Sigmoid colon (tissue), 7 donors: Measurements from ENCODE around the gene A3GALT2. TPM values are rescaled to one million over a fixed set of nuclear protein-coding genes. Genes with fewer than 3 reads are reported as not detected.

ENCODE experiments used
- DNase-seq: peaks from one replicate; pipeline ENCODE4 v3.0.0-alpha.2; 2019
- H3K27ac ChIP-seq, 4 donors: fragments of 200-600 bp; sonication (generic); one replicate each; pipeline ENCODE4 v1.5.1; 2016 to 2019; ENCODE audit warnings: mild to moderate bottlenecking in 1 of 4
- H3K27me3 ChIP-seq, 3 donors: fragments of 200-600 bp; sonication (generic); one replicate each; pipeline ENCODE4 v1.5.1; 2019; ENCODE audit warnings: mild to moderate bottlenecking in 1 of 3
- H3K36me3 ChIP-seq, 4 donors: fragments of 200-600 bp; sonication (generic); one replicate each; pipeline ENCODE4 v1.5.1; 2016 to 2019
- H3K4me1 ChIP-seq, 4 donors: fragments of 200-600 bp; sonication (generic); one replicate each; pipeline ENCODE4 v1.5.1; 2017 to 2019
- H3K4me3 ChIP-seq, 4 donors: fragments of 200-600 bp; sonication (generic); one replicate each; pipeline ENCODE4 v1.5.1; 2017 to 2019; ENCODE audit warnings: mild to moderate bottlenecking in 2 of 4, moderate library complexity in 1 of 4
- H3K9me3 ChIP-seq, 4 donors: fragments of 200-600 bp in 3 of 4; sonication (generic) in 3 of 4; one replicate each; pipeline versions ENCODE4 v1.5.1 to v1.6.1; 2013 to 2019
- EP300 ChIP-seq, 4 donors: sonication (generic); formaldehyde crosslinking; IDR thresholded peaks; one replicate each; pipeline ENCODE4 v1.6.1; 2017; ENCODE audit warnings: antibody characterized with exemption in 4 of 4
- POLR2A ChIP-seq, 2 donors: fragments of 450-650 bp; IDR thresholded peaks; one replicate each; pipeline ENCODE4 v1.6.1; 2016; ENCODE audit warnings: antibody characterized with exemption in 2 of 2, mild to moderate bottlenecking in 2 of 2, moderate library complexity in 2 of 2
- POLR2AphosphoS5 ChIP-seq, 4 donors: sonication (generic); formaldehyde crosslinking; IDR thresholded peaks; one replicate each; pipeline ENCODE4 v1.6.1; 2017; ENCODE audit warnings: antibody characterized with exemption in 4 of 4
- WGBS, 2 donors: extraction: QIAGEN DNeasy Blood & Tissue Kit; methylation state at CpG; one replicate each; pipeline ENCODE4 v1.1.7; 2013; 5-methylcytosine and 5-hydroxymethylcytosine counted together
- intact Hi-C: fragments of 100-400 bp; cut with DNase I; formaldehyde crosslinking; loops from one replicate; pipeline ENCODE4 v1.15.1; 2023
- polyA plus RNA-seq, 3 donors: library from polyadenylated mRNA; stranded (reverse); fragments of 200-250 nt; gene quantifications; one replicate each; pipeline ENCODE4 v1.2.3, GENCODE V29; 2013
- total RNA-seq, 4 donors: library from RNA; depleted of rRNA; stranded (reverse); fragments of >200 nt; gene quantifications; one replicate each; pipeline ENCODE4 v1.1.0, GENCODE V29; 2016
- TF ChIP-seq, protein P1 (sequence below), 4 experiments: fragments of 450-650 bp in 3 of 4; fragments of 200-600 bp in 1 of 4; IDR thresholded peaks; one replicate each; pipeline ENCODE4 v1.5.1; 2016 to 2019; ENCODE audit warnings: antibody characterized with exemption in 4 of 4, mild to moderate bottlenecking in 3 of 4, moderate library complexity in 2 of 4
- donor health status: healthy with polysubstance abuse.
- donor health status: Bipolar disorder and iron deficiency.
- donor health status: healthy.

The A3GALT2 gene
- total and polyA plus RNA-seq, 7 donors = not detected

DNA sequence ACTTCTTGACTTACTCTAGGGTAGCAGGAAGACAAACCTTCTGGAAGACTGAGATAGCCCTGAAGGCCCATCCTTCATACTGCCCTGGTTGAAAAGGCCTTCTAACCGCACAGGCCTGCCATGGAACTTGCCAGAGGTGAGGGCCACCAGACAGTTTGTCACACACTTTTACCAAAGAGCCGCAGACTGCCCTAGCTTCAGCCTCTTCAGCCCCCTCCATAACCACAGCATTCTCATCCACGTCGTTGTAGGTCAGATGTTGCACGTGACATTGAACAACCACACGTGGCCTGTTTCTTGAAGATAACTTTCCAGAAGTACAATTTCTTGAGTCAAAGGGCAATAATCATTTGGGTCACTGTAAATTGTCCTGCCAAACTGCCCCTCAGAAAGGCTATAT is 45.7 kb downstream of the A3GALT2 start:
- TF ChIP-seq POLR2AphosphoS5 (IDR thresholded peaks at IDR 0.05) (no peak), POLR2A (IDR thresholded peaks at IDR 0.05) (no peak), EP300 (IDR thresholded peaks at IDR 0.05) (no peak)
- TF ChIP-seq, protein P1, sequence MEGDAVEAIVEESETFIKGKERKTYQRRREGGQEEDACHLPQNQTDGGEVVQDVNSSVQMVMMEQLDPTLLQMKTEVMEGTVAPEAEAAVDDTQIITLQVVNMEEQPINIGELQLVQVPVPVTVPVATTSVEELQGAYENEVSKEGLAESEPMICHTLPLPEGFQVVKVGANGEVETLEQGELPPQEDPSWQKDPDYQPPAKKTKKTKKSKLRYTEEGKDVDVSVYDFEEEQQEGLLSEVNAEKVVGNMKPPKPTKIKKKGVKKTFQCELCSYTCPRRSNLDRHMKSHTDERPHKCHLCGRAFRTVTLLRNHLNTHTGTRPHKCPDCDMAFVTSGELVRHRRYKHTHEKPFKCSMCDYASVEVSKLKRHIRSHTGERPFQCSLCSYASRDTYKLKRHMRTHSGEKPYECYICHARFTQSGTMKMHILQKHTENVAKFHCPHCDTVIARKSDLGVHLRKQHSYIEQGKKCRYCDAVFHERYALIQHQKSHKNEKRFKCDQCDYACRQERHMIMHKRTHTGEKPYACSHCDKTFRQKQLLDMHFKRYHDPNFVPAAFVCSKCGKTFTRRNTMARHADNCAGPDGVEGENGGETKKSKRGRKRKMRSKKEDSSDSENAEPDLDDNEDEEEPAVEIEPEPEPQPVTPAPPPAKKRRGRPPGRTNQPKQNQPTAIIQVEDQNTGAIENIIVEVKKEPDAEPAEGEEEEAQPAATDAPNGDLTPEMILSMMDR (IDR thresholded peaks at IDR 0.05) = no peak
- Histone ChIP-seq H3K27ac (no peak overlapping the region), H3K9me3 (no peaks in the 10 kb centered on the region), H3K36me3 (peaks cover 0 to 48% (median 22%) of the 10 kb centered on the region in 4 donors), H3K4me3 (no peak overlapping the region), H3K27me3 (no peaks in the 10 kb centered on the region), H3K4me1 (peaks cover 0 to 17% (median 6%) of the 10 kb centered on the region in 4 donors)
- DNase-seq = peak; percentile 52
- 89 to 90% methylated on average over 6 of the region's 6 CpGs for WGBS, 2 donors
- intact Hi-C loops = no loop called here

DNA sequence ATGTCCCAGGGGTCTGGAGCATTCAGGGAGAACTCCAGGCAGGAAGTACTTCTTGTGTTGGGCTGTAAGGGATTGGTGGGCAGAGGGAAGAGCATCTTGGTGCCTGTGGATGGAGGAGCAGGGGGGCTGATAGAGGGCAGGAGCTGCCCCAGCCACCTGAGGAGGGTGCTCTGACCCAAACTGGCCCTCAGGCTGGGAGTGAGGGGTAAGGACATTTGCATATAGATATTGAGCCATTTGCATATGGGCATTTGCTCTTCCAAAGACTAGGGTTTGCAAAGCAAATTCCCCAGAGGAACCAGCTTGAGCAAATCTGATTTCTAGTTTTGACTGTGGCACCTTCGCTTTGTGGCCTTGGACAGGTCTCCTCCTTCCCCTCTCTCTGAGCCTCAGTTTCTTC is 46.5 kb downstream of the A3GALT2 start:
- Histone ChIP-seq H3K4me3 (no peak overlapping the region), H3K27me3 (no peaks in the 10 kb centered on the region), H3K4me1 (peaks cover 0 to 17% (median 10%) of the 10 kb centered on the region in 4 donors), H3K27ac (no peak overlapping the region), H3K36me3 (peaks cover 0 to 45% (median 20%) of the 10 kb centered on the region in 4 donors), H3K9me3 (no peaks in the 10 kb centered on the region)
- intact Hi-C loops = no loop called here
- TF ChIP-seq EP300 (IDR thresholded peaks at IDR 0.05) (no peak), POLR2A (IDR thresholded peaks at IDR 0.05) (no peak), POLR2AphosphoS5 (IDR thresholded peaks at IDR 0.05) (no peak)
- TF ChIP-seq, protein P1 (IDR thresholded peaks at IDR 0.05) = no peak
- peak; percentile 14 for DNase-seq
- 82 to 90% methylated on average over 1 of the region's 1 CpG for WGBS, 2 donors

DNA sequence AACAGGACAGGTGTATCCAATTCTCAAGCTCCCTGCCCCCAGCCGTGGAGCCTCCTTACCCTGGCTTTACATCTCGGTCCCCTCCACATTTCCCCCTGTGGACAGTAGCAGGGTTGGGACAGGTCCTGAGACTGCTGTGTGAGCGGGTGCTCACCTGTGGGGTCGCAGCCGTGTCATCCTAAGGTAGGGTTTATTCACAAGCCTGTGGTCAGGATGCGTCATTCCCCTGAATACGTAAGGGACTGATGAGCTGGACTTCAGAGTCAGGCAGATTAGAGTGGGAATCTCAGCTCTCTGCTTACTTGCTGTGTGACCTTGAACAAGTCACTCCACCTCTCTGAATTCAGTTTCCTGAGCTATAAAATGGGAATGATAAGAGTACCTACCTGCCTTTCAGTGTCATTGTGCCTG is 46.9 kb downstream of the A3GALT2 start:
- TF ChIP-seq POLR2A (IDR thresholded peaks at IDR 0.05) (no peak), EP300 (IDR thresholded peaks at IDR 0.05) (no peak), POLR2AphosphoS5 (IDR thresholded peaks at IDR 0.05) (no peak)
- TF ChIP-seq, protein P1 (IDR thresholded peaks at IDR 0.05) = no peak
- H3K36me3 ChIP-seq = peaks cover 0 to 40% (median 20%) of the 10 kb centered on the region in 4 donors
- H3K27ac ChIP-seq = no peak overlapping the region
- H3K27me3 ChIP-seq = no peaks in the 10 kb centered on the region
- WGBS, 2 donors = 82 to 83% methylated on average over 7 of the region's 7 CpGs
- no peaks in the 10 kb centered on the region for H3K9me3 ChIP-seq
- no peak for DNase-seq
- intact Hi-C loops = no loop called here
- no peak overlapping the region for H3K4me3 ChIP-seq
- peaks cover 0 to 21% (median 13%) of the 10 kb centered on the region in 4 donors for H3K4me1 ChIP-seq

DNA sequence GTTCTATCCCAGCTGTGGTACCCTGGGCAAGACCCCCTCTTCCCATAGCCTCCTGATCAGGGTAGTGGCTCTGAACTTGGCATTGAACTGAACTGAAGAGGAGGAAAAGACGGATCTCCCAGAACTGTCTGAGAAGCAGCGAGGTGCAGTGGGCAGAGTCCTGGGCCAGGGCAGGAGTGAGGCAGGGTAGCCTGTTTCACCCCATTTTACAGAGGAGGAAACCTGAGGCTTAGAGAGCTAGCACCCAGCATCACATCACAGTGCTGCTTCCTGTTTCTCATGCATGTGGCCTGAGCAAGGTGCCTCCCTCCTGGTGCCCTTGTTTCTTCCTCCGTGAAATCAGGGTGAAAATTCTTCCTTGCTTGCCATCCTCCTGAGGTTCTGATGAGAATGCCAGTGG is 47.5 kb downstream of the A3GALT2 start:
- Histone ChIP-seq H3K9me3 (no peaks in the 10 kb centered on the region), H3K36me3 (peaks cover 0 to 34% (median 20%) of the 10 kb centered on the region in 4 donors), H3K27me3 (no peaks in the 10 kb centered on the region), H3K4me1 (peaks cover 0 to 26% (median 19%) of the 10 kb centered on the region in 4 donors), H3K27ac (no peak overlapping the region), H3K4me3 (no peak overlapping the region)
- no peak for TF ChIP-seq POLR2A (IDR thresholded peaks at IDR 0.05)
- no peak for TF ChIP-seq POLR2AphosphoS5 (IDR thresholded peaks at IDR 0.05)
- TF ChIP-seq EP300 (IDR thresholded peaks at IDR 0.05) = no peak
- TF ChIP-seq, protein P1 (IDR thresholded peaks at IDR 0.05) = no peak
- intact Hi-C loops = no loop called here
- 83 to 90% methylated on average over 3 of the region's 3 CpGs for WGBS, 2 donors
- DNase-seq = no peak

DNA sequence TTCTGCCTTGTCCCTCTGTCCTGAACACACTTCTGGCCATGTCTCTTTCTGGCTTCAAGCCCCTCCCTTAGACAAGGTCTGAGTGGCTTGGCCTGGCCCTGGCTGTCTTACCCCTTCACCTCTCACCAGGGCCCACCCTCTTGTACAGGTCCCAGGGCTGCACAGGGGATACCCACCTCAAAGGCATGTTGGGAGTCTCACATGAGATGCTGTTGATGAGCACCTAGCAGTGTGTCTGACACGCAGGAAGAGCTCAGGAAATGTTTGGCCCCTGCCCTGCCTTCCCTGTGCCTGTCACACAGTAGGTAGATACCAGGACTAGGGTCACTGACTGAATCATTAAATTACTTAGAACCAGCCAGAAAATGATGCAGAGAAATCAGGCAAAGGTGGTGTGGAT is 48.0 kb downstream of the A3GALT2 start:
- no peak for DNase-seq
- WGBS, 2 donors = 82 to 86% methylated on average over 1 of the region's 1 CpG
- H3K27ac ChIP-seq = no peak overlapping the region
- no peak overlapping the region for H3K4me3 ChIP-seq
- no peak for TF ChIP-seq EP300 (IDR thresholded peaks at IDR 0.05)
- TF ChIP-seq POLR2A (IDR thresholded peaks at IDR 0.05) = no peak
- TF ChIP-seq, protein P1 (IDR thresholded peaks at IDR 0.05) = no peak
- TF ChIP-seq POLR2AphosphoS5 (IDR thresholded peaks at IDR 0.05) = no peak
- H3K9me3 ChIP-seq = no peaks in the 10 kb centered on the region
- peaks cover 0 to 30% (median 20%) of the 10 kb centered on the region in 4 donors for H3K36me3 ChIP-seq
- peaks cover 0 to 29% (median 20%) of the 10 kb centered on the region in 4 donors for H3K4me1 ChIP-seq
- intact Hi-C loops = no loop called here
- no peaks in the 10 kb centered on the region for H3K27me3 ChIP-seq
